ENCODE data around the gene FAM227B.
"Not testable (repeated sequence)": the region's sequence is repeated elsewhere in the genome, so short reads cannot be mapped to it uniquely, and the experiment has no call there.

FAM227B gene

GRCh38 chr15:49439678-49440395, 180.8 kb downstream of the FAM227B start:
- no peak for DNase-seq (ENCODE audit: low read depth in 2 of 2)

DNA sequence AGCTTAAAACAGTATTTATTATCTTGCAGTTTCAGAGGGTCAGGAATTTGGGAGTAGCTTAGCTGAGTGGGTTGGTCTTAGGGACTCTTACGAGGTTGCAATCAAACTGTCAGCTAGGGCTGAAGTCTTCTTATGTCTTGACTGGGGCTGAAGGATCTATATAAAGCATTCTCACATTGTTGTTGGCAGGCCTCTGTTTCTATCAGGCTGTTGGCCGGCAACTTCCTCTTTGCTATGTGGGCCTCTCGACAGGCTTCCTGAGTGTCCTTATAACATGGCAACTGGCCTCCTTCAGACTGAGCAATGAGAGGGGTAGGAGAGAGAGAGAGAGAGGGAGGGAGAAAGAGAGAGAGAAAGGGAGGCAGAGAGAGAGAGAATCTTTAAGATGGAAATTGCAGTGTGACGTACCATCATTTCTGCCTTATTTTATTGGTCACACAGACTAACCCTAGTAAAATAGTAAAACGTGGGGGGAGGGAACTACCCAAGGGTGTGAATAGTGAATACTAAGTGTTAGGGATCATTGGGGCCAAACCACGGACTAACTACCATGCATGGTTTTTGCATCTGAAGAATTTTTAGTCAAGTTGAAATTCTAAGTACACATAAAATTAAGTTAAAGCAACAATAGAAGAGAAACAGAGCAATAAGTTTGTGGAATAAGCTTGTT, 181.5 kb downstream of the FAM227B start:
- DNase-seq (ENCODE audit: low read depth in 2 of 2): no peak

DNA sequence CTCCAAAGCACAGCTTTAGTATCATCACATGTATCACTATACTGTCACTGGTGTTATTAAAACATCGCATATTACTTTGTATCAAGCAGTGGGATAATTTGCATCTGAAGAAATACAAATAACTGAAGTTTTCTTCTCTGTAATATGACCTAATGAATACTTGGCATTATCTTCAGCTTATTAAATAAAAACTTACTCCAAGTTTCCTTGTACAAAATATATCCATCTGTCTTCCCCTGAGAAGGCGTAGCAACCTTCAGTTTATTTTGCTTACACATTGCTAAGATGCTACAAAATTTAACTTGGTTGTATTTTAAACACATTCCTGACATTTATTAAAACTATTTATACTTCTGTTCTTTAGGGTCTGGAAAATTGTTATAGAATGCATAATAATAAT, 183.9 kb downstream of the FAM227B start:
- no peak for DNase-seq (ENCODE audit: low read depth in 2 of 2)

GRCh38 chr15:49435174-49435573, 185.4 kb downstream of the FAM227B start:
- DNase-seq (ENCODE audit: low read depth in 2 of 2): no peak

- no peak for DNase-seq (ENCODE audit: low read depth in 2 of 2)
Observed at GRCh38 chr15:49430046-49430445, 190.6 kb downstream of the FAM227B start.

DNA sequence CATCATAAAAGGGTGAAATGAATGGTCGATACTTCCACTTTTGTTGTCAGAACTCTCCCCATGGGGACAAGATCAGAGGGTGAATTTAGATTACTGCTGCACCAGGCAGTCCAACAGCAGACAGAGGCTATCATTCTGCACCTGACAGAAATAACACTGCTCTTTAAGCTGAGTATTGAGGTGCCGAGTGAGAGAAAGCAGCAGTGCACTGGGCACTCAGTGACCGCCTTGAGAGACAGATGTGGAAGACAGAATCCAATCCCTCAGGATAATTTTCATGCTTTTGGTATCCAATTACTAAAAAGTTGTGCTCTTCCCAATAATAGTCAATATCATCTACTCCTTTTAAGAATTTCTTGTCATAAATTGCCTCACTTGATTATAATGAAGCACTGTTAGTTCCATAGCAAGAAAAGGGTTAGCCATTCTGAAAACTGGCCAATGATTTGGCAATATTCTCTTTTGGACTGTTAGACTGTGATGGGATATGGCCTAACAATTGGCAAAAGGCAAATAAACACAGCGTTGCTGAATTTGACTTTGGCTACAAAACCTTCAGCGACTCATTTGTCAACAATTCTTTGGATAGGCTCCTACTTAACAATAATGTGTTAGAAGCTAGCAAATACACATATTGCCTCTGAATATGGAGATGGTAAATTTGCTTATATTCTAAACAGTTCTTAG, 192.1 kb downstream of the FAM227B start:
- DNase-seq (ENCODE audit: low read depth in 2 of 2): no peak

DNA sequence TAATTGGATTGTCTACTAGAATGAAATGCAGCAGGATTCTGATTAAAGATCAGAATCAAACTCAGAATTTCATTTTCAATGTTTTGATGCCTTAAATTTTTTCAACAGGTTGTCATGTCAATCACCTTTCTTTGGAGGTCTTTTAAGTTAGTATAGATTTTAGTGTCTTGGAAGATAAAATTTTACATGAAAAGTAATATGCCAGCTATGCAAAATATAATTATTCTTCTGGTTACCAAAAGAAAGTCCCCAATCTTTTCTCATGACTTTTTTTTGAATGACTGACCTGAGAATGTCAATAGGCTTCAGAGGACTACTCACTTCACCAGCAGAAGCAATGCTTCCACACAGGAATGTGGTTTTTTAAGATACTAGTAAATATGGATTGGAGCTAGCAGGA, 193.2 kb downstream of the FAM227B start:
- no peak for DNase-seq (ENCODE audit: low read depth in 2 of 2)

- DNase-seq (ENCODE audit: low read depth in 2 of 2): no peak
Observed at GRCh38 chr15:49424954-49425353, 195.7 kb downstream of the FAM227B start.

DNA sequence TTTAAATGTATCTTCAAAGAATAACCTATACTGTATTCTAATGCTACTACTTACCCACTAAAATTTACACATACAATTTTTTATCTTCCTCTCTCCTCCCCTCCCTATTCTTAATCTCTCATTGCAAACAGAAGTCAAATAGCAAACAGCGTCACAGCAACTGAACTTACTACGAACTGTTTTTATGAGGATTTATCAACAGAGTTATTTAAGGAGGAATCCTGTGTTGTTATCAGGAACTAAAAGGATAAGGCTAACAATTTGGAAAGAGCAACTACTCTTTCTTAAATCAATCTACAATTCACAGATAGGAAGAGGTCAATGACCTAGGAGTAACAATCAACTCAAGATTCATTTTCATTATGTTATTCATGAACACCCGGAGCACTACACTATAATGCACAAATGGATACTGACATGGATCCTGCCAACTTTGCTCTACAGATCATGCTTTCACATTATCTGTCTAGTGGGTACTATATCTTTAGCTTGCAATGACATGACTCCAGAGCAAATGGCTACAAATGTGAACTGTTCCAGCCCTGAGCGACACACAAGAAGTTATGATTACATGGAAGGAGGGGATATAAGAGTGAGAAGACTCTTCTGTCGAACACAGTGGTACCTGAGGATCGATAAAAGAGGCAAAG, 196.6 kb downstream of the FAM227B start:
- no peak for DNase-seq (ENCODE audit: low read depth in 2 of 2)

DNA sequence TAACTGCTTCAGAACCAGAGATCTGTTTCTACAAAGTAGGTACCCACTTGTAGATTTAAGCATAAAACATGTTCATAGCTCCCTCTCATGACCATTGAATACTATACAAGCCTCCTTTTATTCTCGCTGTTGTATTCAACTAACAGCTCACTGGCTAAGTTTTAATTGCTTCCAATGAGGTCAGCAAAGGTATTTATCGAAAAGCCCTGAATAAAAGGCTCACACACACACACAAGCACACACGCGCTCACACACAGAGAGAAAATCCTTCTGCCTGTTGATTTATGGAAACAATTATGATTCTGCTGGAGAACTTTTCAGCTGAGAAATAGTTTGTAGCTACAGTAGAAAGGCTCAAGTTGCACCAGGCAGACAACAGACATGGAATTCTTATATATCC, 197.6 kb downstream of the FAM227B start, which contains the start of gene FGF7:
Gene FGF7 (plus strand): TSS at position 222 of the 400 bp plus-strand sequence. CDS start 1,056 bp downstream, outside the sequence.
- DNase-seq (ENCODE audit: low read depth in 2 of 2): peak; percentile 81 to 86

GRCh38 chr15:49421991-49422390, 198.6 kb downstream of the FAM227B start:
- peak; percentile 50 to 51 for DNase-seq (ENCODE audit: low read depth in 2 of 2)

DNA sequence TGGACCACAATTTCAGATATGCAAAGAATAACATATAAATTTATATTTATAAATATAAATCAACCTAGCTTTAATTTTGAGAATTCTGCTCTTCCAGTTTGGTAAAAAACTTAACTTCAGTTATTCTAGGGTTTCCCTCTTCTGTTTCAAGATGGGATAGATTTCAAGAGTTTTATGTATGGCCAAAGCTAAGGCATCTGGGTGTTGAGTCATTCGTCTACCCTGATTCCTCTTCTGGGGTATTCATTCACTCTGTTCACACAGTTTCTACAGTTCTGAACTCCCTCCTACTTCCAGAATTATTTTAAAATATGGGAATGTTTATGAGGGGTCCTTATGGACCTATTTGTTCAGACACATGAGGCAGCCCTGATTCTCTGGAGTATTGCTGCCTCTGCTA, 201.8 kb downstream of the FAM227B start:
- DNase-seq (ENCODE audit: low read depth in 2 of 2): no peak

DNA sequence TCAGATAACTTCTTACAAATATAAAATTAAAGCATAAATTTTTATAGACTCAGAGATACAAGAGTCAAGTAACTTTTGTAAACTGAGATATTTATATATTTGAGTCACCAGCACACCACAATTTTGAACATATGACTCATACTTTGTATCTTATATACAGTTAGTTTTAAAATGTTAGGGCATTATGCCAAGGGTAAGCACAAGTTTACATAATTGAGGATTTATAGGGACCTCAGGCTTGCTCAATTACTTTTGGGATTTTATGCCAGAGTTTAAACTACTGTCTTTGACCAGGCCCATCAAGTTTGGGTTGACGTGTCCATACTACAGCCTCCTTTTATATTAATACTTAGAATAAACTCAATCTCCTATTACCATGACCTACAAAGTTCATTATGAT, 205.0 kb downstream of the FAM227B start:
- peak; percentile 69 to 78 for DNase-seq (ENCODE audit: low read depth in 2 of 2)

- no peak for DNase-seq (ENCODE audit: low read depth in 2 of 2)
Observed at GRCh38 chr15:49415149-49415548, 205.5 kb downstream of the FAM227B start.

DNA sequence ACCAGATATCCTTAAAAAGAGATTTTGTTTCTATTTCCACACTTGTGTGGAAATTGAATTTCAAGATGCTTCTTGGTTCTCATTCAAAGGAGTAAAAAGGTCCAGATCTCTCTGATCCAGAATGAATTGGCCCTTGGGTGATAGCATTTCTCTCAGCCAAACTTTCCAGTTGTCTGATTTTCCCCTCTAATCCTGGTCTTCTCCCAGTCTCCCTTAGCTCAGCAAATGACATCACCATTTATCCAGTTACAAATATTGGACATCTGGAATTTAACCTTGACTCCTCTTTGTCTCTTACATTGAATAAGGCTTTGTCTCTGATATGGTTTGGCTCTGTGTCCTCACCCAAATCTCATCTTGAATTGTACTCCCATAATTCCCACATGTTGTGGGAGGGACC, 207.8 kb downstream of the FAM227B start:
- no peak for DNase-seq (ENCODE audit: low read depth in 2 of 2)

- DNase-seq (ENCODE audit: low read depth in 2 of 2): no peak
Observed at GRCh38 chr15:49410641-49411040, 210.0 kb downstream of the FAM227B start.

GRCh38 chr15:49406352-49407118, 214.1 kb downstream of the FAM227B start:
- DNase-seq (ENCODE audit: low read depth in 2 of 2): no peak

GRCh38 chr15:49402515-49403296, 217.9 kb downstream of the FAM227B start:
- DNase-seq (ENCODE audit: low read depth in 2 of 2): not testable (repeated sequence)

- no peak for DNase-seq (ENCODE audit: low read depth in 2 of 2)
Observed at GRCh38 chr15:49387471-49387870, 233.1 kb downstream of the FAM227B start.

DNA sequence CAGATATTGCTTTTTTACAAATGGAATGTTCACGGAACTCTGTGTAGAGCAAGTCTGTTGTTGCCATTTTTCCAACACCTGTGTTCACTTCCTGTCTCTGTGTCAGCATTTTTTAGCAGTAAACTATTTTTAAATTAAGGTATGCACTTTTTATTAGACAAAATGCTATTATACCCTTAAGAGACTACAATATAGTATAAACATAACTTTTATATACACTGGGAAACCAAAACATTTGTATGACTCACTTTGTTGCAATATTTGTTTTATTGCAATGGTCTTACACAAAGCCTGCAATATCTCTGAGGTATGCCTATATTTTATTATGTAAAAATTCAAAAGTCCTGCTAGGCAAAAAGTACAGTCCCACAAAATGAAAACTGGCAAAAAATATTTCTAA, 237.4 kb downstream of the FAM227B start:
- DNase-seq (ENCODE audit: low read depth in 2 of 2): peak in 1 of 2 experiments; percentile 1

DNA sequence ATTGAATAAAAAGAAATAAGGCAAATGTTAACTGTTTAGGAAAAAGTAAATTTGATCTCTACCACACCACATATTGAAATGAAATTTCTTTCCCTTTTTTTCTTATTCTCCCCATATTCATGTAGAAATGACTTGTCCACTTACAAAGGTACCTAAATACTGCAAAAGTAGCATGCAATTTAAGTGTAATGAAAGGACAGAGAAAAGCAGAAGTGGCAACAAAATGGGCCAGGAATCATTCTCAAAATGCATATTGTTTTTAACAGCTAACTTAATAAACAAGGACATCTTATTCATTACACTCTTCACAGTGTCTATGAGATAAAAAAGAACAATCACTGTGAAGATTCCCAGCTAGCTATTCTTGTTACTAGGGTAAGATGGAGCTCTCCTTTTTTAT, 238.2 kb downstream of the FAM227B start:
- no peak for DNase-seq (ENCODE audit: low read depth in 2 of 2)
